ENCODE measurements around the gene LMOD2. TPM values are rescaled to one million over a fixed set of nuclear protein-coding genes. Genes with fewer than 3 reads are reported as not detected.

LMOD2 gene
- total and polyA plus RNA-seq, 2 experiments from 2014 or later: 19.7 to 19.8 TPM

DNA sequence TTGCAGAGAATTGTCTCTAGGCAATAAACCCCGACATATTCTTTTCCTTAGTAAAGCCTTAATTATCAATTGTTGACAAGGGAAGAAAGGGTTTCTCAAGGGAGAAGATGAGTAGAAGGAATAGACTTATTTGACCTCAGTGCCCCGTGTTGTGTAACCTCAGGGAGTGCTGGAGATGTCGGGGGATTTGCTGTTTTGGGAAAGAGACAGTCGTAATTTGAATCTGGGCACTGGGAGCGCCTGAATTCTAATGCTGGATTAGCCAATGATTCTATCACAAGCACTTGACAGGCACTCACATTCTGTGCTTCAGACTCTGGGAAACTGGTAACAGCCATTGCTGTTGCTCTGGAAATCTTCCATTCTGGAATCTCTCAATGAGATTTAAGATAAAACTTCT is 13.8 kb upstream of the LMOD2 start:
- Histone ChIP-seq H3K4me3 (no peak overlapping the region), H3K27me3 (no peaks in the 10 kb centered on the region), H3K9me3 (ENCODE audit: low read depth) (no peaks in the 10 kb centered on the region), H3K27ac (peak overlapping the region; percentile 31), H3K4me1 (ENCODE audit: low read depth) (peaks cover 40% of the 10 kb centered on the region), H3K36me3 (no peaks in the 10 kb centered on the region)
- DNase-seq (ENCODE audit: low read depth in 1 of 2, low spot score in 1 of 2): no peak
- TF ChIP-seq, protein P1, sequence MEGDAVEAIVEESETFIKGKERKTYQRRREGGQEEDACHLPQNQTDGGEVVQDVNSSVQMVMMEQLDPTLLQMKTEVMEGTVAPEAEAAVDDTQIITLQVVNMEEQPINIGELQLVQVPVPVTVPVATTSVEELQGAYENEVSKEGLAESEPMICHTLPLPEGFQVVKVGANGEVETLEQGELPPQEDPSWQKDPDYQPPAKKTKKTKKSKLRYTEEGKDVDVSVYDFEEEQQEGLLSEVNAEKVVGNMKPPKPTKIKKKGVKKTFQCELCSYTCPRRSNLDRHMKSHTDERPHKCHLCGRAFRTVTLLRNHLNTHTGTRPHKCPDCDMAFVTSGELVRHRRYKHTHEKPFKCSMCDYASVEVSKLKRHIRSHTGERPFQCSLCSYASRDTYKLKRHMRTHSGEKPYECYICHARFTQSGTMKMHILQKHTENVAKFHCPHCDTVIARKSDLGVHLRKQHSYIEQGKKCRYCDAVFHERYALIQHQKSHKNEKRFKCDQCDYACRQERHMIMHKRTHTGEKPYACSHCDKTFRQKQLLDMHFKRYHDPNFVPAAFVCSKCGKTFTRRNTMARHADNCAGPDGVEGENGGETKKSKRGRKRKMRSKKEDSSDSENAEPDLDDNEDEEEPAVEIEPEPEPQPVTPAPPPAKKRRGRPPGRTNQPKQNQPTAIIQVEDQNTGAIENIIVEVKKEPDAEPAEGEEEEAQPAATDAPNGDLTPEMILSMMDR (IDR thresholded peaks at IDR 0.05; ENCODE audit: low read depth, low read length): no peak

DNA sequence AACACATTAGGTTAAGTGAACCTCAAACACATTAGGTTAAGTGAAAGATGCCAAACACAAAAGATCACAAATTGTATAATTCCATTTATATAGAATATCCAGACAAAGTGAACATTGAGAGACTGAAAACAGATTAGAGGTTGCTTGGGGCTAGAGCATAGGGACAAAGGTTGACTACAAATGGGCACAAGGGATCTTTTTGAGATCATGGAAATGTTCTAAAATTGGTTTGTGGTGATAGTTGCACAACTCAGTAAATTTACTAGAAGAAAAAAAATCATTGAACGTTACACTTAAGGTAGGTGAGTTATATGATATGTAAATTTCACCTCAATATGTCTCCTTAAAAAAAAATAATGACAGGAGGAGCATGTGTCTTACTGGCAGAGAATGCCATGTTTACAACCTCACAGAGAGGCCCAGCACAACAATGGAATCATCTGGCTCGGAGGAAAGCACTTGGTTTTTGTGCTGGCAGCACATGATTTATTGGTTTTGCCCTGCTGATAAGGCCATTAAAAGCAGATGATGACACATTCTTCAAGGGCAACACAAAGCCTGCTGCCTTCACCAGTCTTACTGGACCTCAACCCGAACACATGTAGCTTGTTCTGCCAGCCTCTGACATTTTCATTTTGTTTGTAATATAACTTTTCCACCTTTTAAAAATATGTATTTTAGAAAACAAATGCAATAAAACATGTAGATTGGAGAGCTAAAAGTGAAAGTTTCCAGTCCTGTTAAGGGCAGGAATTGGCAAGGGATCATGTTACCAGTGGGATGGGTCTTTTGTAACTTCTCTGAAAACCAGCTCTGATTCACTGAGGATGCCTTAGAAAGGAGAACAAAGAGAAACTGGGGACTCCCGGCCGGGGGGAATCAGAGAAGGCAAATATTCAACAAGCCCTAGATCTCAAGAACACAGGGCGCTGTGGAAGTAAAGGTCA is 11.9 kb upstream of the LMOD2 start:
- peak overlapping the region; percentile 94 for H3K27ac ChIP-seq
- DNase-seq (ENCODE audit: low read depth in 1 of 2, low spot score in 1 of 2): peak; percentile 73 to 83
- H3K9me3 ChIP-seq (ENCODE audit: low read depth): no peaks in the 10 kb centered on the region
- no peak overlapping the region for H3K4me3 ChIP-seq
- H3K36me3 ChIP-seq: no peaks in the 10 kb centered on the region
- H3K27me3 ChIP-seq: no peaks in the 10 kb centered on the region
- peaks cover 31% of the 10 kb centered on the region for H3K4me1 ChIP-seq (ENCODE audit: low read depth)
- TF ChIP-seq, protein P1 (IDR thresholded peaks at IDR 0.05; ENCODE audit: low read depth, low read length): no peak

DNA sequence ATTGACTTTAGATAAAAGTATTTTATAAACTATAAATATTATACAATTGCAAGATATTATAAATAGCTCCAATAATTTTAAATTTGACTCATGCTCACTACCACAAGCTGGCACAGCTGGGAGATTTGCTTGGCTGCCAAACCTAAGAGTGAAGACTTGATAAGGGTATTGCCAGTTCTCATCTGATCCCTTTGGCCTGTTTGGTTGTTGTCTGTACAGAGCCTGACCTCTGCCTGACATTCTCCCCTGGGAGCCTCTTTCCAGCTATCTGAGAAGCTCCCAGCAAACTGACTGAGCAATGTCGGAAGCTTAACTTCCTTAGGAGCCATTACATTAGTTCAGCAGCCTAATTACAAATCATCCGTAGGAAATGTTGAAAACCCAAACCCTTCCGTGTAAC is 10.2 kb upstream of the LMOD2 start:
- peaks cover 31% of the 10 kb centered on the region for H3K4me1 ChIP-seq (ENCODE audit: low read depth)
- H3K27me3 ChIP-seq: no peaks in the 10 kb centered on the region
- TF ChIP-seq, protein P1 (IDR thresholded peaks at IDR 0.05; ENCODE audit: low read depth, low read length): no peak
- no peak overlapping the region for H3K4me3 ChIP-seq
- peak; percentile 27 to 55 for DNase-seq (ENCODE audit: low read depth in 1 of 2, low spot score in 1 of 2)
- H3K36me3 ChIP-seq: no peaks in the 10 kb centered on the region
- no peaks in the 10 kb centered on the region for H3K9me3 ChIP-seq (ENCODE audit: low read depth)
- peak overlapping the region; percentile 94 for H3K27ac ChIP-seq

DNA sequence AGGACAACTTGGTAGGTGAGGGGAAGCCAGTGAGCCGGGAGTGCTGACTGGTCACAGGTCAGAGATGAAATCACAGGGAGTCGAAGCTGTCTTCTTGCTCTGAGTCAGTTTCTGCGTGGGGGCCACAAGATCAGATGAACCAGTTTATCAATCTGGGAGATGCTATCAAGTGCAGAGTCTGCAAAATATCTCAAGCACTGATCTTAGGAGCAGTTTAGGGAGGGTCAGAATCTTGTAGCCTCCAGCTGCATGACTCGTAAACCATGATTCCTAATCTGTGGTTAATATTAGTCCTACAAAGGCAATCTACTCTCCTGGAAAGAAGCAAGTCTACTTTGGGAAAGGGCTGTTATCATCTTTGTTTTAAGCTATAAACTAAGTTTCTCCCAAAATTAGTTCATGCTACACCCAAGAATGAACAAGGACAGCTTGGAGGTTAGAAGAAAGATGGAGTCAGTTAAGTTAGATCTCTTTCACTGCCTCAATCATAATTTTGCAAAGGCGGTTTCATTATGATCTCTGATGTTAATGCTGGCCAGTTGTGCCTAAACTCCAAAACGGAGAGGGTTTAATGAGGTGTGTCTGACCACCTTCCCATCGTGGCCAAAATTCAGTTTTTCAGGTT is 8.4 kb upstream of the LMOD2 start:
- H3K9me3 ChIP-seq (ENCODE audit: low read depth): no peaks in the 10 kb centered on the region
- no peak overlapping the region for H3K27ac ChIP-seq
- TF ChIP-seq, protein P1 (IDR thresholded peaks at IDR 0.05; ENCODE audit: low read depth, low read length): no peak
- no peaks in the 10 kb centered on the region for H3K27me3 ChIP-seq
- peaks cover 31% of the 10 kb centered on the region for H3K4me1 ChIP-seq (ENCODE audit: low read depth)
- DNase-seq (ENCODE audit: low read depth in 1 of 2, low spot score in 1 of 2): no peak
- H3K4me3 ChIP-seq: no peak overlapping the region
- H3K36me3 ChIP-seq: no peaks in the 10 kb centered on the region

DNA sequence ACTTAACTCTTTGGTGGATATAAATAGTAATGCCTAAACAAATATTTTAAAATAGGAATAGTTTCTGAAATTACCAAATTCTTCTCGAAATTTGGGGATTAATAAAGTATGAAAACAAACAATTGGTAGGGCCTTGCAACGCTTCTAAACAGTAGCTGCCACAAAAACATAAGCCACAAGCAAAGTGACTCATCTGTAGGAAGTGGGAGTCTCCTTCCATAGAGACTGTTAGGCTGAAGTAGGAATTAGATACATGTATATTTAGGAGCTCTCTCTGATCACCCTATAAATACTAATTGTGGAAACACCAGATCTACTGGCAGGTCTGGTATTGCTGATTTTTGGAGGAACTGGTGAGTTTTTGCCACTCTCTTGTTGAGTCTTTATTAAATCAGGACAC is 5.7 kb upstream of the LMOD2 start:
- H3K4me1 ChIP-seq (ENCODE audit: low read depth): peaks cover 12% of the 10 kb centered on the region
- TF ChIP-seq, protein P1 (IDR thresholded peaks at IDR 0.05; ENCODE audit: low read depth, low read length): no peak
- DNase-seq (ENCODE audit: low read depth in 1 of 2, low spot score in 1 of 2): peak in 1 of 2 donors; percentile 60
- H3K9me3 ChIP-seq (ENCODE audit: low read depth): no peaks in the 10 kb centered on the region
- no peaks in the 10 kb centered on the region for H3K36me3 ChIP-seq
- no peaks in the 10 kb centered on the region for H3K27me3 ChIP-seq
- no peak overlapping the region for H3K4me3 ChIP-seq
- H3K27ac ChIP-seq: no peak overlapping the region

Measured in cardiac muscle cell (in vitro differentiated cells and primary cell).